AG08396 (cell line): ENCODE data around the gene UHRF1.
"Not testable (repeated sequence)": the region's sequence is repeated elsewhere in the genome, so short reads cannot be mapped to it uniquely, and the experiment has no call there.

ENCODE experiments used
- DNase-seq: peaks from one replicate; pipeline ENCODE4 v3.0.0; 2012; ENCODE audit warnings: low spot score, mixed read lengths

UHRF1 gene

GRCh38 chr19:4937060-4937459, 27.8 kb downstream of the UHRF1 start:
- no peak for DNase-seq

GRCh38 chr19:4938461-4938860, 29.2 kb downstream of the UHRF1 start:
- DNase-seq, result not testable (repeated sequence)

- no peak for DNase-seq
Measured at GRCh38 chr19:4939466-4939865, 30.2 kb downstream of the UHRF1 start.

GRCh38 chr19:4941638-4942169, 32.4 kb downstream of the UHRF1 start:
- not testable (repeated sequence) for DNase-seq

GRCh38 chr19:4950650-4951049, 41.3 kb downstream of the UHRF1 start:
- not testable (repeated sequence) for DNase-seq

GRCh38 chr19:4951656-4952055, 42.4 kb downstream of the UHRF1 start:
- no peak for DNase-seq

- DNase-seq, result no peak
Measured at GRCh38 chr19:4952945-4953344, 43.6 kb downstream of the UHRF1 start.

- not testable (repeated sequence) for DNase-seq
Measured at GRCh38 chr19:4954320-4955149, 45.2 kb downstream of the UHRF1 start.

- DNase-seq, result no peak
Measured at GRCh38 chr19:4955274-4955673, 46.0 kb downstream of the UHRF1 start.

- no peak for DNase-seq
Measured at GRCh38 chr19:4957981-4958380, 48.7 kb downstream of the UHRF1 start.

- no peak for DNase-seq
Measured at GRCh38 chr19:4962085-4962619, 52.9 kb downstream of the UHRF1 start.

- no peak for DNase-seq
Measured at GRCh38 chr19:4965061-4965460, 55.8 kb downstream of the UHRF1 start.

GRCh38 chr19:4966591-4966990, 57.3 kb downstream of the UHRF1 start:
- no peak for DNase-seq

GRCh38 chr19:4967738-4968461, 58.6 kb downstream of the UHRF1 start:
- DNase-seq, result no peak

GRCh38 chr19:4968462-4969291, 59.4 kb downstream of the UHRF1 start, which contains the start of gene KDM4B:
TSS of gene KDM4B (plus strand) at chr19:4969113. CDS start at chr19:5032891, 63,778 bp downstream.
- DNase-seq, result peak; percentile 100

- no peak for DNase-seq
Measured at GRCh38 chr19:4969292-4969771, 60.0 kb downstream of the UHRF1 start.

GRCh38 chr19:4969772-4970531, 60.7 kb downstream of the UHRF1 start:
- no peak for DNase-seq

- no peak for DNase-seq
Measured at GRCh38 chr19:4970558-4971423, 61.5 kb downstream of the UHRF1 start.

GRCh38 chr19:4971424-4971793, 62.1 kb downstream of the UHRF1 start:
- no peak for DNase-seq
